Measurements from ENCODE around the gene PTK7.
"Not testable (repeated sequence)": the region's sequence is repeated elsewhere in the genome, so short reads cannot be mapped to it uniquely, and the experiment has no call there.

Gene PTK7

DNA sequence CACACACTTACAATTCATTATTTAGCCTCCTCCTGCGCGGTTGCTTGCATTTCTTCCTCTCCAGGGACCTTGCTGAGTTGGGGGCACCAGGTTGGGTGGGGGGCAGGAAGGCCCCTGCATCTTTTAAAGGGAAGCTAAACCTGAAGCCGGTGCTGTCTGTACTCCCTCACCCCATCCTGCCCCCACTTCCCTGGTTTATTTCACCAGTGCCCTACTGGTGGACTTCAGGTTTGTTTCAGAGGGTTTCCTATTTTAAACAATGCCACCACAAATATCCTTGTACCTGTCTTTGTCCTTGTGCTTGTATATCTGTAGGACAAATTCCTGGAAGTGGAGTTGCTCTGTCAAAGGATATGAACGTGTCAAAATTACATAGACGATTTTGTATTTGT, 21.0 kb downstream of the PTK7 start:
- DNase-seq (ENCODE audit: low read depth, low spot score): no peak
- no peaks in the 10 kb centered on the region for H3K36me3 ChIP-seq (ENCODE audit: control insufficient read depth, insufficient read depth, low read length)
- no peaks in the 10 kb centered on the region for H3K27me3 ChIP-seq (ENCODE audit: control insufficient read depth, insufficient read depth, low read length)
- H3K4me1 ChIP-seq (ENCODE audit: control insufficient read depth, insufficient read depth, low read length): peaks cover 8% of the 10 kb centered on the region
- H3K27ac ChIP-seq (ENCODE audit: low read length): no peak overlapping the region
- no peak overlapping the region for H3K4me3 ChIP-seq (ENCODE audit: low read length)
- H3K9me3 ChIP-seq (ENCODE audit: control insufficient read depth, insufficient read depth, low read length): no peaks in the 10 kb centered on the region
- 100% methylated on average over 2 of the region's 5 CpGs for WGBS (ENCODE audit: insufficient coverage, insufficient read length)

DNA sequence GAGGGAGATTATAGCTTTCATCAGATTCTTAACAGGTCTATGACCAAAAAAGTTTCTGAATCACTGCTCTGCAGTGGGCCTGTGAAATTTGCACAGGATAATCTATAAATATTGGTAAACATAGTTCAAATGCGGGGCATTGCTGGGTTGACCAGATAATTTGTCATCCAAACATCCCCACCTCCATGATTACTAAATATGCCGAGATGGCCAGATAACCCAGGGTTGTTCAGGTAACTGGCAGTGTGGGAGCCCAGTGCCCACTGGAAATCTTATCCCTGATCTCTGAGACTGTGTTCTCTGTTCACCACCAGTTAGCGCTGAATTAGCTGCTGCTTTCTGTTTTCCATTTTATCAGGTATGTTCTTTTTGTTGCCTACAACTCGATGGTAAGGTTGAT, 21.4 kb downstream of the PTK7 start:
- Histone ChIP-seq H3K4me3 (ENCODE audit: low read length) (no peak overlapping the region), H3K4me1 (ENCODE audit: control insufficient read depth, insufficient read depth, low read length) (peaks cover 8% of the 10 kb centered on the region), H3K27ac (ENCODE audit: low read length) (no peak overlapping the region), H3K27me3 (ENCODE audit: control insufficient read depth, insufficient read depth, low read length) (no peaks in the 10 kb centered on the region), H3K9me3 (ENCODE audit: control insufficient read depth, insufficient read depth, low read length) (no peaks in the 10 kb centered on the region), H3K36me3 (ENCODE audit: control insufficient read depth, insufficient read depth, low read length) (no peaks in the 10 kb centered on the region)
- no CpG with 5 or more reads among the region's 4 CpGs for WGBS (ENCODE audit: insufficient coverage, insufficient read length)
- DNase-seq (ENCODE audit: low read depth, low spot score): no peak

DNA sequence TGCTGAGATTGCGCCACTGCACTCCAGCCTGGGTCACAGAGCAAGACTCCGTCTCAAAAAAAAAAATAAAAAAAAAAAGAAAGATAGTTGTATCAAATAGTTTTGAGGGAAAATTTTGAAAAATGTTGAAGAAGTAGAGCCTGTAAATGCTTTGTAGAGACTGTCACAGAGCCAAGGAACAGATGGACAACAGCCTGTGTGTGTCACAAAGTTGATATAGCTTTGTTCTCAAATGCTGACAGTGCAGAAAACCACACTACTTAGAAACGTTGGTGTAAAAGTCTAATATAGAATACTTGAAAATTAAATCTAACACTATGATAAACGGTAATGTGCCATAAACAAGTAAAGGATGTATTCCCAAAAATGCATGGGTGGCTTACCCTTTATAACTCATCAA, 25.4 kb downstream of the PTK7 start:
- no peaks in the 10 kb centered on the region for H3K36me3 ChIP-seq (ENCODE audit: control insufficient read depth, insufficient read depth, low read length)
- no peaks in the 10 kb centered on the region for H3K27me3 ChIP-seq (ENCODE audit: control insufficient read depth, insufficient read depth, low read length)
- H3K27ac ChIP-seq (ENCODE audit: low read length): no peak overlapping the region
- WGBS (ENCODE audit: insufficient coverage, insufficient read length): no CpG with 5 or more reads among the region's 4 CpGs
- peaks cover 7% of the 10 kb centered on the region for H3K4me1 ChIP-seq (ENCODE audit: control insufficient read depth, insufficient read depth, low read length)
- no peaks in the 10 kb centered on the region for H3K9me3 ChIP-seq (ENCODE audit: control insufficient read depth, insufficient read depth, low read length)
- no peak overlapping the region for H3K4me3 ChIP-seq (ENCODE audit: low read length)
- DNase-seq (ENCODE audit: low read depth, low spot score): no peak

DNA sequence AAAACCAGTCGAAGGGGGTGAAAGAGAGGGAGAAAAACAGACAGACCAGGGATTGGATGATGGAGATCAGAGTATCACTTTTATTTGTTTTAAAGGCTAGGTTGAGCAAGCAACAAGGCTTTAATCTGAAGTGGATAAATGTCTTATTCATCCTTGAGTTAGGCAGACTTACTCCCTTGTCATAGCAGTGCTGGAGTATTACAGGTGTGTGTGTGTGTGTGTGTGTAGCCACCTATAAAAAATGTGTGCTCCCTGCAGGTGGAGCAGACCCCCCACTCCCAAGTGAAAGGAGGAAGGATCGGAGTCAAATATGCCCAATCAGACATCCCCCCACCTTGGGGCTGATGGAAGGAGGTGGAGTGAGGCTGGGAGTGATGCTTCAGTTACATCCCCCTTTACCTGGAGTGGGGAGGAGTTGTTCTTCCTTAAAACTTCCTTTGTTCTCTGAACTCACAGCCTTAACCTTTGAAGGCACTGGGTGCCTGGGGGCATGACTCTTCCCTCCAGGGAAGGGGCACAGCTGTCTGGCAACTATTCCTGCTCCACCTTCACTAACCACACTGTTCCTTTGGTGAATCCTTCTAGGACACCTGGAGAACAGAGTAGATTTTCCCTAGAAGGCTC, 27.3 kb downstream of the PTK7 start:
- Histone ChIP-seq H3K9me3 (ENCODE audit: control insufficient read depth, insufficient read depth, low read length) (no peaks in the 10 kb centered on the region), H3K36me3 (ENCODE audit: control insufficient read depth, insufficient read depth, low read length) (no peaks in the 10 kb centered on the region), H3K4me1 (ENCODE audit: control insufficient read depth, insufficient read depth, low read length) (peaks cover 5% of the 10 kb centered on the region; the same call in 1 of the 2 replicates), H3K27me3 (ENCODE audit: control insufficient read depth, insufficient read depth, low read length) (no peaks in the 10 kb centered on the region), H3K4me3 (ENCODE audit: low read length) (no peak overlapping the region), H3K27ac (ENCODE audit: low read length) (no peak overlapping the region)
- WGBS (ENCODE audit: insufficient coverage, insufficient read length): no CpG with 5 or more reads among the region's 2 CpGs
- DNase-seq (ENCODE audit: low read depth, low spot score): no peak

DNA sequence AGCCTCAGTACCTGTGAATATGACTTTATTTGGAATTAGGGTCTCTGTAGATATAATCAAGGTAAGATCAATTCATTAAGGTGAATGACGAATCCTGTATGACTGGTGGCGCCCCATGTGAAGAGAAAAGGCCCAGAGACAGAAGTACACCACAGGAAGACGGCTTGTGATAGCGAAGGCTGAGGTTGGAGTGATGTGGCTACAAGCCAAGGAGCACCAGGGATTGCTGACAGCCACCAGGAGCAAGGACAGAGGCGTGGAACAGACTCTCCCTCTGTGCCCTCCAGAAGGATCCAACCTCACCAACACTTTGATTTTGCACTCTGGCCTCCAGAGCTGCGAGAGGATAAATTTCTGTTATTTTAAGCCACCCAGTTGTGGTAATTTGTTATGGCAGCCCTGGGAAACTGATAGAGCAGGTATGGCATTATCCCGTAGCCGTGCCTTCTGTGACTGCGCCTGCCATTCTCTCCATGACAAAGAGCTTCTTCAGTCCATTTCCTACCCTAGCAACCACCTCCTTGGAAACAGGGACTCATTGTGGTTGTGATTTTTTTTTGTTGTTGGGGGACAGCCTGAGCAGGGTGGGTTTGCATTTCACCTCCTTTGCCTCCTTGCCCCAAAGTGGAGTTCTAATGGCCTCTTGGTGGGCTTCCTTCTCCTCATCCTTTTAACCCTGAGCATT, 29.6 kb downstream of the PTK7 start:
- Histone ChIP-seq H3K27me3 (ENCODE audit: control insufficient read depth, insufficient read depth, low read length) (no peaks in the 10 kb centered on the region), H3K4me1 (ENCODE audit: control insufficient read depth, insufficient read depth, low read length) (peaks cover 5% of the 10 kb centered on the region; the same call in 1 of the 2 replicates), H3K4me3 (ENCODE audit: low read length) (no peak overlapping the region), H3K27ac (ENCODE audit: low read length) (no peak overlapping the region), H3K9me3 (ENCODE audit: control insufficient read depth, insufficient read depth, low read length) (no peaks in the 10 kb centered on the region), H3K36me3 (ENCODE audit: control insufficient read depth, insufficient read depth, low read length) (no peaks in the 10 kb centered on the region)
- no CpG with 5 or more reads among the region's 9 CpGs for WGBS (ENCODE audit: insufficient coverage, insufficient read length)
- no peak for DNase-seq (ENCODE audit: low read depth, low spot score)

DNA sequence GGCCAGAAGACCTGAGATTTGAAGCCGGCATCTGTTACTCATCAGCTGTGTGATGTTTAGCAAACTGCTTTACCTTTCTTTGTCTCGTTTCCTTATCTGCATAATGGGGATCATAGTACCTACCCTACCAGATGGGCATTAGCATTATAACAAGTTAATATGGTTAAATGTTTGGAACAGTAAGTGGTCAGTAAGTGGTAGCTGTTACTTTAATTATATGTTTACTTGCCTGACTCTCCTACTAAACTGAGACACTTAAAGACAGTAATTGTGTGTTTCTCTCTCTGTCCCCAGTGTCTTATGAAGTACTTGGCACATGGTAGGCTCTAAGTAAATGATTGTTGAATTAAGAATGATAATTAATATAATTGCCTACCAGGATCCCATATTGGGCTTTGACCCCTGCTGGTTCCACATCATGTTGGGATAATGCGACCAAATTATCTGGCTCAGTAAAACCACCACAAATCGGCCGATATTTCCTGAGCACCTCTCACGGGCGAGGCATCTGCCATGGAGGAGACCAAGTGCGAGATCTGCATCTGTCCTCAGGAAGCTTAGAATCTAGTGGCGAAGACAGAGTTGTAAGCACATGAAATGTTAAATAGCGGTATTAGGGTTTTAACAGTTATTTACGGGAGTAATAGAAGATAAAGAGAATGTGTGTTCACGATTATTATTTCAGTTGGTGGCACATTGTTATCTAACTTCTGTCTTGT, 31.4 kb downstream of the PTK7 start:
- 100% methylated on average over 4 of the region's 12 CpGs for WGBS (ENCODE audit: insufficient coverage, insufficient read length)
- Histone ChIP-seq H3K36me3 (ENCODE audit: control insufficient read depth, insufficient read depth, low read length) (no peaks in the 10 kb centered on the region), H3K27ac (ENCODE audit: low read length) (no peak overlapping the region), H3K4me3 (ENCODE audit: low read length) (no peak overlapping the region), H3K9me3 (ENCODE audit: control insufficient read depth, insufficient read depth, low read length) (no peaks in the 10 kb centered on the region), H3K4me1 (ENCODE audit: control insufficient read depth, insufficient read depth, low read length) (peaks cover 5% of the 10 kb centered on the region; the same call in 1 of the 2 replicates), H3K27me3 (ENCODE audit: control insufficient read depth, insufficient read depth, low read length) (no peaks in the 10 kb centered on the region)
- no peak for DNase-seq (ENCODE audit: low read depth, low spot score)

DNA sequence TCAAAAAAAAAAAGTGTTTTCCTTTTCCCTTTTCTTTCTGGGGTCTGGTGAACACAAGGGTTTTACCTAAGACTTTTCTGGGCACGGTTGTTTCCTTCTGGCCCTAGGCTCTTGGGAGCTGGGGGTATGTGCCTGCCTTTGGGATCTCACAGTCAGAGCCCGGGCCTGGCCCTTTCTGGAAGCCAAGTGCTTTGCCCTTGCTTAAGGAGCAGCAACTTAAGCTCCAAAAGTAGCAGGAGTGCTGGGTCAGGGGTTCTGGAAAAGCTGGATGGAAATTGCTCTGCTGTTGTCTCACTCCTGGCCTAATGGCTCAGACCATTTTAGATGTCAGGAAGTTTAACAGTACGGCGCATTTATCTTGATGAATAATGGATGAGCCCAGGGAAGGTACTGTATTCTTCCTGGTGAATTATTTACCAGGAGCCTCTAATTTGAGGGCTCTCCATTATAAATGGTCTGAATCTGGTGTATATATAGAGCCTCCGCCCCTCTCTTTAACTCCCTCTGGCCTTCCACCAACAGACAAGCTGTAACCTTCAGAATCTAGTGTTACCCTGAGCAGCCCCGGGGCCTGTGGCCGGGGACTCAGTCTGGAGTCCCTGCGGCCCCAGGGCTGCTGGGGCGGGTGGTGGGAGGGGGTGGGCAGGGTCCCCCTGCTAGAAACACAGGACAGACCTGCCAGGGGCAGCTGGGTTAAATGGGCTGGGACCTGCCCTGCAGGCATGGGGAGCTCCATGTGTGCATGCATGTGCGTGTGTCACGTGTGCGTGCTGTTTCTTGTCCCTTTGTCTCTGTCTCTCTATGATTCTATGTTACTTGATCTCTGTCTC, 37.5 kb downstream of the PTK7 start:
- DNase-seq (ENCODE audit: low read depth, low spot score): no peak
- no CpG with 5 or more reads among the region's 12 CpGs for WGBS (ENCODE audit: insufficient coverage, insufficient read length)
- H3K27ac ChIP-seq (ENCODE audit: low read length): no peak overlapping the region
- no peaks in the 10 kb centered on the region for H3K27me3 ChIP-seq (ENCODE audit: control insufficient read depth, insufficient read depth, low read length)
- H3K9me3 ChIP-seq (ENCODE audit: control insufficient read depth, insufficient read depth, low read length): no peaks in the 10 kb centered on the region
- 0 out of 2 replicates have a peak, but pooled peaks cover 3% of the 10 kb centered on the region for H3K4me1 ChIP-seq (ENCODE audit: control insufficient read depth, insufficient read depth, low read length)
- H3K4me3 ChIP-seq (ENCODE audit: low read length): no peak overlapping the region
- H3K36me3 ChIP-seq (ENCODE audit: control insufficient read depth, insufficient read depth, low read length): no peaks in the 10 kb centered on the region

DNA sequence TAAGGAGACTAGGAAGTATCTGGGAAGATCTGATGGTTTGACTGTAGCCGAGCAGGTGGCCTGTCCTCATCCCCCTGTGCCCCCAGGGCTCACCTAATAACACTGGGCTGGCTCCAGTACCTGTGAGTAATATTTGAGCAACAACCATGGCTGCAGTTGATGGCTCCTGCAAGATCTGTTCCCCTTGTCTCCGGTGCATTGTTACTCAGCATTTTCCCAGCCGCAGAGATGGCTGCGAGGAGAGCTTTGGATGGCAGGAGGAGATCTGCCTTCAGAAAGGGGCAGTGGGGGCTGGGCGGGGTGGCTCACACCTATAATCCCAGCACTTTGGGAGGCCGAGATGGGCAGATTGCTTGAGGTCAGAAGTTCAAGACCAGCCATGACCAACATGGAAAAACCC, 39.3 kb downstream of the PTK7 start:
- Histone ChIP-seq H3K27me3 (ENCODE audit: control insufficient read depth, insufficient read depth, low read length) (no peaks in the 10 kb centered on the region), H3K36me3 (ENCODE audit: control insufficient read depth, insufficient read depth, low read length) (no peaks in the 10 kb centered on the region), H3K9me3 (ENCODE audit: control insufficient read depth, insufficient read depth, low read length) (no peaks in the 10 kb centered on the region), H3K27ac (ENCODE audit: low read length) (no peak overlapping the region), H3K4me1 (ENCODE audit: control insufficient read depth, insufficient read depth, low read length) (0 out of 2 replicates have a peak, but pooled peaks cover 3% of the 10 kb centered on the region), H3K4me3 (ENCODE audit: low read length) (no peak overlapping the region)
- WGBS (ENCODE audit: insufficient coverage, insufficient read length): no CpG with 5 or more reads among the region's 6 CpGs
- no peak for DNase-seq (ENCODE audit: low read depth, low spot score)

DNA sequence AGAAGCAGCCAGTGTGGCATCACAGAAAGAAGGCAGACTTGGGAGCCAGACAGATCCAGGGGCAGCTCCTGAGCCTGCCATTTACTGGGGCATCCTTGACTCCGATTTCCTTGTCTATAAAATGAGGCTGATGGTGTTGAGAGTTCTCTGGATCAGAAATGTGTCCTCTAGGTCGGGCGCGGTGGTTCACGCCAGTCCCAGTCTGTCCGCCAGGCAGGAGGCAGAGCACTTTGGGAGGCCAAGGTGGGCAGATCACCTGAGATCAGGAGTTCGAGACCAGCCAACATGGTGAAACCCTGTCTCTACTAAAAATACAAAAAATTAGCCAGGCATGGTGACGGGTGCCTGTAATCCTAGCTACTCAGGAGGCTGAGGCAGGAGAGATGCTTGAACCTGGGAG, 41.4 kb downstream of the PTK7 start:
- not testable (repeated sequence) for H3K27ac ChIP-seq (ENCODE audit: low read length); H3K4me3 ChIP-seq (ENCODE audit: low read length); H3K4me1 ChIP-seq (ENCODE audit: control insufficient read depth, insufficient read depth, low read length); DNase-seq (ENCODE audit: low read depth, low spot score); H3K36me3 ChIP-seq (ENCODE audit: control insufficient read depth, insufficient read depth, low read length); H3K9me3 ChIP-seq (ENCODE audit: control insufficient read depth, insufficient read depth, low read length); H3K27me3 ChIP-seq (ENCODE audit: control insufficient read depth, insufficient read depth, low read length)
- no CpG with 5 or more reads among the region's 8 CpGs for WGBS (ENCODE audit: insufficient coverage, insufficient read length)

DNA sequence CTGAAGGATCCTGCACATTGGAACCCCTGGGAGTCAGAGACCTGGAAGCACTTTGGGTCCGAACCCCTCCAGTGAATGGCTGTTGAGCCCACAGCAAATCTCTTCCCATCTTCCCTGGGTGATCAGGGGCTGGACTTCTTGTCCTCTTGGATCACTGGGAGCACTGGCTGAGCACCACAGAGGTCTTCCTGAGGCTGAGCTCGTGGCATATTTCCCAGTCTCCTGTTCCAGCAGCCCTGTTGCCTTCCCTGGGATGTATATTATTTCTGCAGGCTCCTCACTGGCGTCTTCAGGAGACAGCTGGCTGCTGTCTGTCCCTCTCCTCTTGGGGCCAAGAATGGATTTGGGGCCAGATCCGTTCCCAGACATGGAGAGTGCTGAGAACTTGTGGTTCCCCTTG, 43.4 kb downstream of the PTK7 start:
- Histone ChIP-seq H3K4me1 (ENCODE audit: control insufficient read depth, insufficient read depth, low read length) (peaks cover 7% of the 10 kb centered on the region), H3K27me3 (ENCODE audit: control insufficient read depth, insufficient read depth, low read length) (no peaks in the 10 kb centered on the region), H3K9me3 (ENCODE audit: control insufficient read depth, insufficient read depth, low read length) (no peaks in the 10 kb centered on the region), H3K27ac (ENCODE audit: low read length) (no peak overlapping the region), H3K4me3 (ENCODE audit: low read length) (no peak overlapping the region), H3K36me3 (ENCODE audit: control insufficient read depth, insufficient read depth, low read length) (no peaks in the 10 kb centered on the region)
- no CpG with 5 or more reads among the region's 4 CpGs for WGBS (ENCODE audit: insufficient coverage, insufficient read length)
- no peak for DNase-seq (ENCODE audit: low read depth, low spot score)
